HG02852 (cell line): ENCODE data around the gene NOX4.

Experiments used
- ATAC-seq: cut with Tn5 transposase; IDR thresholded peaks from one replicate; pipeline ENCODE4 v1.9.1; 2021; ENCODE audit warnings: mild to moderate bottlenecking, moderate library complexity; ENCODE audit not compliant: unreplicated experiment

Gene NOX4

GRCh38 chr11:89490981-89491690 is at the start of gene NOX4:
Gene NOX4, minus strand, starts transcription at chr11:89491375. Its CDS starts 129 bp downstream, at chr11:89491246.
- no peak for ATAC-seq

GRCh38 chr11:89540826-89541225 is 49.7 kb upstream of the NOX4 start:
- ATAC-seq, result no peak

GRCh38 chr11:89537936-89538335 is 46.8 kb upstream of the NOX4 start:
- no peak for ATAC-seq

GRCh38 chr11:89536926-89537325 is 45.8 kb upstream of the NOX4 start:
- no peak for ATAC-seq

GRCh38 chr11:89535221-89535620 is 44.0 kb upstream of the NOX4 start:
- no peak for ATAC-seq

GRCh38 chr11:89529626-89530380 is 38.6 kb upstream of the NOX4 start:
- ATAC-seq, result no peak

- no peak for ATAC-seq
Measured at GRCh38 chr11:89521792-89522191, 30.6 kb upstream of the NOX4 start.

GRCh38 chr11:89521294-89521693 is 30.1 kb upstream of the NOX4 start:
- no peak for ATAC-seq

GRCh38 chr11:89516496-89516895 is 25.3 kb upstream of the NOX4 start:
- ATAC-seq, result no peak

GRCh38 chr11:89508544-89508943 is 17.4 kb upstream of the NOX4 start:
- ATAC-seq, result no peak

GRCh38 chr11:89504270-89504669 is 13.1 kb upstream of the NOX4 start:
- ATAC-seq, result no peak

GRCh38 chr11:89503422-89503821 is 12.2 kb upstream of the NOX4 start:
- ATAC-seq, result no peak

- no peak for ATAC-seq
Measured at GRCh38 chr11:89502301-89502700, 11.1 kb upstream of the NOX4 start.

GRCh38 chr11:89500336-89500735 is 9.2 kb upstream of the NOX4 start:
- ATAC-seq, result no peak

GRCh38 chr11:89498845-89499448 is 7.8 kb upstream of the NOX4 start:
- ATAC-seq, result no peak

- no peak for ATAC-seq
Measured at GRCh38 chr11:89495951-89496350, 4.8 kb upstream of the NOX4 start.

- ATAC-seq, result no peak
Measured at GRCh38 chr11:89493431-89493830, 2.3 kb upstream of the NOX4 start.

GRCh38 chr11:89490602-89490980 is 584 bp downstream of the NOX4 start:
- no peak for ATAC-seq

GRCh38 chr11:89489930-89490329 is 1.2 kb downstream of the NOX4 start:
- no peak for ATAC-seq

GRCh38 chr11:89487016-89487415 is 4.2 kb downstream of the NOX4 start:
- no peak for ATAC-seq

- ATAC-seq, result no peak
Measured at GRCh38 chr11:89484896-89485295, 6.3 kb downstream of the NOX4 start.

GRCh38 chr11:89477175-89477574 is 14.0 kb downstream of the NOX4 start:
- no peak for ATAC-seq
